ENCODE data around the gene BAHCC1.
"Not testable (repeated sequence)": the region's sequence is repeated elsewhere in the genome, so short reads cannot be mapped to it uniquely, and the experiment has no call there.

The BAHCC1 gene

DNA sequence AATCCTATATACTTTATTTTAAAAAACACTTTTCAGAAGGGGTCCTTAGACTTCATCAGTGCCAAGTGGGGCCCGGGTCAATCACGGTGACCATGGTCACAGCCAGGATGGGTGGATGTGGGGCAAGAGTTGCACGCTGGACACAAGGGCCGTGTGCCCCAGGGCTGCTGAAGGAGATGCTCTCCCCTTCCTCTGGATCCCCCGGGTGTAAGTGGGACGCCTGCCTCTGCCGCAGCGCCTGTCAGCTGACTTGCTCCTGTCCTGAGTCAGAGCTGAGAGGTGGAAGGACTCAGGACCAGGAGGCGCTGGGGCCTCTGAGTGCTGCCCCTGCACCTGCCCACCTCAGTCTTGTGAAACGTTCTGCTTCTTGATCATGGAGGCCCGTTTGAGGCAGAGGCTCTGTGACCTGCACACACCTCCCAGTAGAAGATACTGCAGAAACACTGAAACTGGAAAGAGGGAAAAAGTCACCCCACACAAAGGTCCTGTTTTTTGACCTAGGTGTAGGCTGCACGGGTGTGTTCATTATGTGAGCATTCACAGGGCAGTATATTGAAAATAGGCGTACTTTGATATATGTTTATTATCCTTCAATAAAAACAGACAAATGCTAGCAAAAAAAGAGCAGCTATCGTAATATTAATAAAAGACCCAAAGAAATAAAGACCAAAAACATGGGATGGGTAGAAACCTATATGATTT lies 40.9 kb upstream of the BAHCC1 start:
- no peak overlapping the region for H3K4me3 ChIP-seq (IDR thresholded peaks at IDR 0.05; ENCODE audit: insufficient read depth, low read depth, low read length)
- H2AFZ ChIP-seq (ENCODE audit: low read depth) = no peak overlapping the region
- no peak overlapping the region for H3K27ac ChIP-seq
- H3K4me1 ChIP-seq (ENCODE audit: low read depth, poor library complexity, severe bottlenecking) = no peaks in the 10 kb centered on the region
- H3K4me2 ChIP-seq = no peak overlapping the region
- H4K20me1 ChIP-seq (ENCODE audit: insufficient read depth) = no peaks in the 10 kb centered on the region
- H3K9ac ChIP-seq = no peak overlapping the region
- no peak for TF ChIP-seq CTCF (conservative IDR thresholded peaks at IDR 0.05; ENCODE audit: low read depth, low read length)
- H3K27me3 ChIP-seq (ENCODE audit: insufficient read depth, low read depth) = peaks cover 87% of the 10 kb centered on the region
- H3K79me2 ChIP-seq (ENCODE audit: insufficient read depth, low read depth) = no peaks in the 10 kb centered on the region
- no peaks in the 10 kb centered on the region for H3K36me3 ChIP-seq (ENCODE audit: insufficient read depth)

DNA sequence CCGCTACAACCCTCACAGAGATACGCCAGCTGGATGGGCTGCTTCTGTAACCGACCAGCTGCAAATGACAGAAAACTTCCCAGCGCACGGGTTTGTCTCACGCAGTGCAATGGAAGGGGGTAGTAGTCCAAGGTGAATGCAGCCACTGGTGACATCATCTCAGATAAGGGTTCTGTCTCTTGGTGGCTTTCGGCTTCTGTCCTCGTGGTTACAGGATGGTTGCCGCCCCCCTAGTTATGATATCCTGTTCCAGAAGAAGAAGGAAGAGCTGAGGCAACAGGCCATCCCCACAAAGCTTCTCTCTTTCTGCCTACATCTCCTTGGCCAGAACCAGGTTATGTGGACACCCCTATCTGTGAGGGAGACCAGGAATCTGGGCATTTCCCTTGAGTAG lies 40.3 kb upstream of the BAHCC1 start:
- Histone ChIP-seq H3K36me3 (ENCODE audit: insufficient read depth) (no peaks in the 10 kb centered on the region), H2AFZ (ENCODE audit: low read depth) (no peak overlapping the region), H3K27ac (no peak overlapping the region), H3K4me2 (no peak overlapping the region), H3K4me1 (ENCODE audit: low read depth, poor library complexity, severe bottlenecking) (no peaks in the 10 kb centered on the region), H3K79me2 (ENCODE audit: insufficient read depth, low read depth) (no peaks in the 10 kb centered on the region), H3K27me3 (ENCODE audit: insufficient read depth, low read depth) (peaks cover 87% of the 10 kb centered on the region), H3K9ac (no peak overlapping the region), H4K20me1 (ENCODE audit: insufficient read depth) (no peaks in the 10 kb centered on the region), H3K4me3 (IDR thresholded peaks at IDR 0.05; ENCODE audit: insufficient read depth, low read depth, low read length) (no peak overlapping the region)
- no peak for TF ChIP-seq CTCF (conservative IDR thresholded peaks at IDR 0.05; ENCODE audit: low read depth, low read length)

DNA sequence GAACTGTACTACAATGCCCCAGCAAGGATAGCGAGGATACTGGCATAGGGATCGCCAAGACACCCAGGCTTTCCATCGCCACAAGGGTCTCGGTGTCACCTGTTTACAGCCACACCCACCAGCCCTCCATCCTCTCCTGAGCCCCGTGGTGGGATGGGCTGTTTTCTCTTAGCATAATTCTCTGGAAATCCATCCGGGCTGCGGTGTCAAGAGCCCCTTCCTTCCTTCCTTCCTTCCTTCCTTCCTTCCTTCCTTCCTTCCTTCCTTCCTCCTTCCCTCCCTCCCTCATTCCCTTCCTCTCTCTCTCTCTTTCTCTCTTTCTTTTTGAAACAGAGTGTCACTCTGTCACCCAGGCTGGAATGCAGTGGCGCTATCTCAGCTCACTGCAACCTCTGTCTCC lies 36.0 kb upstream of the BAHCC1 start:
- Histone ChIP-seq H2AFZ (ENCODE audit: low read depth) (no peak overlapping the region), H3K79me2 (ENCODE audit: insufficient read depth, low read depth) (no peaks in the 10 kb centered on the region), H3K36me3 (ENCODE audit: insufficient read depth) (no peaks in the 10 kb centered on the region), H4K20me1 (ENCODE audit: insufficient read depth) (no peaks in the 10 kb centered on the region), H3K27ac (no peak overlapping the region), H3K4me3 (IDR thresholded peaks at IDR 0.05; ENCODE audit: insufficient read depth, low read depth, low read length) (no peak overlapping the region), H3K27me3 (ENCODE audit: insufficient read depth, low read depth) (peaks cover 95% of the 10 kb centered on the region), H3K4me1 (ENCODE audit: low read depth, poor library complexity, severe bottlenecking) (no peaks in the 10 kb centered on the region), H3K9ac (no peak overlapping the region), H3K4me2 (no peak overlapping the region)
- no peak for TF ChIP-seq CTCF (conservative IDR thresholded peaks at IDR 0.05; ENCODE audit: low read depth, low read length)

GRCh38 chr17:81362001-81362400 lies 33.3 kb upstream of the BAHCC1 start:
- H3K9ac ChIP-seq; H3K4me3 ChIP-seq (IDR thresholded peaks at IDR 0.05; ENCODE audit: insufficient read depth, low read depth, low read length); H3K79me2 ChIP-seq (ENCODE audit: insufficient read depth, low read depth); H3K36me3 ChIP-seq (ENCODE audit: insufficient read depth); H3K4me1 ChIP-seq (ENCODE audit: low read depth, poor library complexity, severe bottlenecking); H2AFZ ChIP-seq (ENCODE audit: low read depth); H4K20me1 ChIP-seq (ENCODE audit: insufficient read depth); H3K27ac ChIP-seq; H3K4me2 ChIP-seq: not testable (repeated sequence)
- H3K27me3 ChIP-seq (ENCODE audit: insufficient read depth, low read depth) = peaks cover 97% of the 10 kb centered on the region

DNA sequence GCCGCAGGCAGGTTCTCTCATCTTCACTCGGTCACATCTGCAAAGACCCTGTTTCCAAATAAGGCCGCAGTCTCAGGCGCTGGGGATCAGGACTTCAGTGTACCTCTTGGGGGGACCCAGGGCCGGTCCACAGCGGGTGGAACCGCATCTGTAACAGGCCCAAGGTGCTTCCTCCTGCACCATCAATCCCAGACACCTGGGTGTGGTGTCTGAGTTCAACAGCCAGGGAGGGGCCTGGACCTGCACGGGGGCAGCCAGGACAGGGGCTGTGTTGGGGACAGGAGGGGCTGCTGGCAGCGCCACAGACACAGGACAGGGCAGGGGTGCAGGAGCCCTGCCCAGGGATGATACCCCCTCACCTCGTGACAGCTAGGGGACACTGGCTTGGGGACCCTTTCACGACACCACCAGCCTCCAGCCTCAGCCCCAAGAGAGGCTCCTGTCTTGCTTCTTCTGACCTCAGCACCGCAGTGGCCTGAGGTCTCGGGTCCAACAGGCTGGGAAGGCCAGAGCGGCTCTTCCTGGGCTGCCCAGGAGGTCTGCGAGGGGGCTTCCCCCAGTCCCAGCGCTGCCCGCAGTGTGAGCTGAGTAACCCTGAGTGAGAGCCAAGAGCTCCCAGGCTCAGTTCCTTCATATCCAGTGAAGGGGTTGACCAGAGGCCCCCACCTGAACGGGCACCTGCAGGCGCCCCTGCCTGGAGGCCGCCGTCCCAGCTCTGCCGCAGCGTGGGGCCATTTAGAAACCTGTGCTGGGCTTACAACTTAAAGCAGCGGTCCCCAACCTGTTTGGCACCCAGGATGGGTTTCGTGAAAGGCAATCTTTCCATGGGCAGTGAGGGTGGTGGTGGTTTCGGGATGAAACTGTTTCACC lies 30.7 kb upstream of the BAHCC1 start:
- no peak overlapping the region for H3K4me2 ChIP-seq
- H4K20me1 ChIP-seq (ENCODE audit: insufficient read depth) = no peaks in the 10 kb centered on the region
- H2AFZ ChIP-seq (ENCODE audit: low read depth) = no peak overlapping the region
- H3K79me2 ChIP-seq (ENCODE audit: insufficient read depth, low read depth) = no peaks in the 10 kb centered on the region
- no peak overlapping the region for H3K27ac ChIP-seq
- H3K36me3 ChIP-seq (ENCODE audit: insufficient read depth) = no peaks in the 10 kb centered on the region
- peaks cover 99% of the 10 kb centered on the region for H3K27me3 ChIP-seq (ENCODE audit: insufficient read depth, low read depth)
- no peaks in the 10 kb centered on the region for H3K4me1 ChIP-seq (ENCODE audit: low read depth, poor library complexity, severe bottlenecking)
- no peak for TF ChIP-seq CTCF (conservative IDR thresholded peaks at IDR 0.05; ENCODE audit: low read depth, low read length)
- no peak overlapping the region for H3K9ac ChIP-seq
- H3K4me3 ChIP-seq (IDR thresholded peaks at IDR 0.05; ENCODE audit: insufficient read depth, low read depth, low read length) = no peak overlapping the region
